ENCODE measurements around the gene PSAPL1. TPM values are rescaled to one million over a fixed set of nuclear protein-coding genes. Genes with fewer than 3 reads are reported as not detected.

The PSAPL1 gene
- total RNA-seq, 1 donor from 2014 or later: not detected

GRCh38 chr4:7414736-7415510, 19.8 kb downstream of the PSAPL1 start:
- Histone ChIP-seq H3K4me1 (ENCODE audit: control insufficient read depth in 3 of 3, insufficient read depth in 3 of 3, low read length in 3 of 3) (peaks cover 0 to 1% (median 0%) of the 10 kb centered on the region in 3 donors), H3K27ac (ENCODE audit: low read depth, low read length) (no peak overlapping the region), H3K9me3 (ENCODE audit: control insufficient read depth in 3 of 3, low read length in 3 of 3) (no peaks in the 10 kb centered on the region), H3K4me3 (ENCODE audit: low read length in 3 of 3) (no peak overlapping the region), H3K27me3 (ENCODE audit: control insufficient read depth in 3 of 3, insufficient read depth in 3 of 3, low read length in 3 of 3) (peaks cover 9 to 32% (median 12%) of the 10 kb centered on the region in 3 donors), H3K36me3 (ENCODE audit: control insufficient read depth in 3 of 3, insufficient read depth in 3 of 3, low read length in 3 of 3) (no peaks in the 10 kb centered on the region), H3K9ac (ENCODE audit: low read depth in 1 of 3, low read length in 3 of 3) (no peak overlapping the region)

DNA sequence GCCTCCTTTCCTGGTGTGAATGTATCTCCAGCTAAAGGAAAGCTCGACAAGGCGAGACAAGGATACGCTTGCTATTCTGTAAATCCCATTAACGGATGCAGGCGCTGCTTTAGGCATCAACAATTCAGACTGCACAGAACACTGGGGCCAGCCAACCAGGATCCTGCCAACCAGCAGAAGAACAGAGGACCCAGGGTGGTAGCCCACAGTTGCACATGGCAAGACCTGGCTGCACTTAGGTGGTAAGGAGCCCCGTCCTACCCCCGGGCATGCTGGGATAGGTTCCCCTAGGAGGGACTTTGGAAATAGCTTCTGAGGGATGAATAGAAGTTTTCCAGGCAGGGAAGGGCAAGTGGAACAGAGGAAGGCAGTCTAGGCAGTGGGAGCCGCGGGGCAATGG, 20.7 kb downstream of the PSAPL1 start:
- Histone ChIP-seq H3K9me3 (ENCODE audit: control insufficient read depth in 3 of 3, low read length in 3 of 3) (no peaks in the 10 kb centered on the region), H3K27me3 (ENCODE audit: control insufficient read depth in 3 of 3, insufficient read depth in 3 of 3, low read length in 3 of 3) (peaks cover 9 to 29% (median 12%) of the 10 kb centered on the region in 3 donors), H3K4me3 (ENCODE audit: low read length in 3 of 3) (no peak overlapping the region), H3K27ac (ENCODE audit: low read depth, low read length) (no peak overlapping the region), H3K9ac (ENCODE audit: low read depth in 1 of 3, low read length in 3 of 3) (no peak overlapping the region), H3K4me1 (ENCODE audit: control insufficient read depth in 3 of 3, insufficient read depth in 3 of 3, low read length in 3 of 3) (no peaks in the 10 kb centered on the region), H3K36me3 (ENCODE audit: control insufficient read depth in 3 of 3, insufficient read depth in 3 of 3, low read length in 3 of 3) (no peaks in the 10 kb centered on the region)

- Histone ChIP-seq H3K36me3 (ENCODE audit: control insufficient read depth in 3 of 3, insufficient read depth in 3 of 3, low read length in 3 of 3) (no peaks in the 10 kb centered on the region), H3K27me3 (ENCODE audit: control insufficient read depth in 3 of 3, insufficient read depth in 3 of 3, low read length in 3 of 3) (peaks cover 9 to 24% (median 12%) of the 10 kb centered on the region in 3 donors), H3K9me3 (ENCODE audit: control insufficient read depth in 3 of 3, low read length in 3 of 3) (peaks cover 0 to 3% (median 0%) of the 10 kb centered on the region in 3 donors), H3K4me1 (ENCODE audit: control insufficient read depth in 3 of 3, insufficient read depth in 3 of 3, low read length in 3 of 3) (no peaks in the 10 kb centered on the region), H3K9ac (ENCODE audit: low read depth in 1 of 3, low read length in 3 of 3) (no peak overlapping the region), H3K27ac (ENCODE audit: low read depth, low read length) (no peak overlapping the region), H3K4me3 (ENCODE audit: low read length in 3 of 3) (no peak overlapping the region)
These were observed 22.2 kb downstream of the PSAPL1 start for GRCh38 chr4:7412554-7412912.

- Histone ChIP-seq H3K9me3 (ENCODE audit: control insufficient read depth in 3 of 3, low read length in 3 of 3) (peaks cover 0 to 3% (median 0%) of the 10 kb centered on the region in 3 donors), H3K9ac (ENCODE audit: low read depth in 1 of 3, low read length in 3 of 3) (no peak overlapping the region), H3K27ac (ENCODE audit: low read depth, low read length) (no peak overlapping the region), H3K27me3 (ENCODE audit: control insufficient read depth in 3 of 3, insufficient read depth in 3 of 3, low read length in 3 of 3) (peaks cover 9 to 24% (median 12%) of the 10 kb centered on the region in 3 donors), H3K4me1 (ENCODE audit: control insufficient read depth in 3 of 3, insufficient read depth in 3 of 3, low read length in 3 of 3) (no peaks in the 10 kb centered on the region), H3K4me3 (ENCODE audit: low read length in 3 of 3) (no peak overlapping the region), H3K36me3 (ENCODE audit: control insufficient read depth in 3 of 3, insufficient read depth in 3 of 3, low read length in 3 of 3) (no peaks in the 10 kb centered on the region)
These were observed 22.7 kb downstream of the PSAPL1 start for GRCh38 chr4:7411896-7412553.

GRCh38 chr4:7411491-7411890, 23.2 kb downstream of the PSAPL1 start:
- H3K9me3 ChIP-seq (ENCODE audit: control insufficient read depth in 3 of 3, low read length in 3 of 3): peaks cover 0 to 3% (median 0%) of the 10 kb centered on the region in 3 donors
- H3K4me3 ChIP-seq (ENCODE audit: low read length in 3 of 3): no peak overlapping the region
- H3K27me3 ChIP-seq (ENCODE audit: control insufficient read depth in 3 of 3, insufficient read depth in 3 of 3, low read length in 3 of 3): peaks cover 9 to 24% (median 12%) of the 10 kb centered on the region in 3 donors
- no peaks in the 10 kb centered on the region for H3K36me3 ChIP-seq (ENCODE audit: control insufficient read depth in 3 of 3, insufficient read depth in 3 of 3, low read length in 3 of 3)
- no peak overlapping the region for H3K27ac ChIP-seq (ENCODE audit: low read depth, low read length)
- H3K4me1 ChIP-seq (ENCODE audit: control insufficient read depth in 3 of 3, insufficient read depth in 3 of 3, low read length in 3 of 3): no peaks in the 10 kb centered on the region
- H3K9ac ChIP-seq (ENCODE audit: low read depth in 1 of 3, low read length in 3 of 3): no peak overlapping the region

DNA sequence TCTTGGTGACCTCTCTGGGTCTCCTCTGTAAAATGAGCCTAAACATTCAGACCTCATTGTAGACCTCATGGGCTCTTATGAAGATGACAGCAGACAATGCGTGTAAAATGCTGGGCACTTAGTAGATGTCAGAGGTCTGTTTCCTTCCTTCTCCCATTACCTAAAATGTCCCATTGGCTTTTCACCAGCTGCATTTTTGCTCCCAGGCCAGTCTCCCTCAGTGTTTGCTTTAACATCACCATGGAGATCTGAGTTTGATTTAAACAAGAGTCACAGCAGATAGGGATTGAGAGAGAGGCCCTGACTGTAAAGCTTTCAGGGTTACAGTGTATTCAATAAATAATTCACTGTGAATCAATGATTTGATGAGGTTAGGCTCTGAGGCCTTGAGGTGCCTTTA, 24.3 kb downstream of the PSAPL1 start:
- Histone ChIP-seq H3K27ac (ENCODE audit: low read depth, low read length) (no peak overlapping the region), H3K27me3 (ENCODE audit: control insufficient read depth in 3 of 3, insufficient read depth in 3 of 3, low read length in 3 of 3) (peaks cover 9 to 24% (median 12%) of the 10 kb centered on the region in 3 donors), H3K9ac (ENCODE audit: low read depth in 1 of 3, low read length in 3 of 3) (no peak overlapping the region), H3K9me3 (ENCODE audit: control insufficient read depth in 3 of 3, low read length in 3 of 3) (peaks cover 0 to 3% (median 0%) of the 10 kb centered on the region in 3 donors), H3K4me3 (ENCODE audit: low read length in 3 of 3) (no peak overlapping the region), H3K4me1 (ENCODE audit: control insufficient read depth in 3 of 3, insufficient read depth in 3 of 3, low read length in 3 of 3) (no peaks in the 10 kb centered on the region), H3K36me3 (ENCODE audit: control insufficient read depth in 3 of 3, insufficient read depth in 3 of 3, low read length in 3 of 3) (no peaks in the 10 kb centered on the region)

DNA sequence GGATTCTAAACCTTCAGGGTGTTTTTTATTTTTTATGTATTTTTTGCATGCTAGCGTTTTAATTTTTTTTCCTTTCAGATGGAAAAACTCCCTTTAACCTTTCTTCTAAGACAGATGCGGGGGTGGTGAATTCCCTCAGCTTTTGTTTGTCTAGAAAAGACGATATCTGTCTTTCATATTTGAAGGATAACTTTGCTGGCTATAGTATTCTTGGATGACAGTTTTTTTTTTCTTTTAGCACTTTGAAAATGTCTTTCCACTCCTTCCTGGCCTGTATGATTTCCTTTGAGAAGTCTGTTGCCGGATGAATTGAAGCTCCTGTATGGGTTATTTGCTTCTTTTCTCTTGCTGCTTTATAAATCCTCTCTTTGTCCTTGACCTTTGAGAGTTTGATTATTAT, 26.6 kb downstream of the PSAPL1 start:
- H3K27ac ChIP-seq (ENCODE audit: low read depth, low read length): no peak overlapping the region
- H3K9ac ChIP-seq (ENCODE audit: low read depth in 1 of 3, low read length in 3 of 3): no peak overlapping the region
- H3K9me3 ChIP-seq (ENCODE audit: control insufficient read depth in 3 of 3, low read length in 3 of 3): peaks cover 0 to 3% (median 2%) of the 10 kb centered on the region in 3 donors
- H3K4me3 ChIP-seq (ENCODE audit: low read length in 3 of 3): no peak overlapping the region
- no peaks in the 10 kb centered on the region for H3K4me1 ChIP-seq (ENCODE audit: control insufficient read depth in 3 of 3, insufficient read depth in 3 of 3, low read length in 3 of 3)
- no peaks in the 10 kb centered on the region for H3K36me3 ChIP-seq (ENCODE audit: control insufficient read depth in 3 of 3, insufficient read depth in 3 of 3, low read length in 3 of 3)
- H3K27me3 ChIP-seq (ENCODE audit: control insufficient read depth in 3 of 3, insufficient read depth in 3 of 3, low read length in 3 of 3): peaks cover 6 to 15% (median 12%) of the 10 kb centered on the region in 3 donors

DNA sequence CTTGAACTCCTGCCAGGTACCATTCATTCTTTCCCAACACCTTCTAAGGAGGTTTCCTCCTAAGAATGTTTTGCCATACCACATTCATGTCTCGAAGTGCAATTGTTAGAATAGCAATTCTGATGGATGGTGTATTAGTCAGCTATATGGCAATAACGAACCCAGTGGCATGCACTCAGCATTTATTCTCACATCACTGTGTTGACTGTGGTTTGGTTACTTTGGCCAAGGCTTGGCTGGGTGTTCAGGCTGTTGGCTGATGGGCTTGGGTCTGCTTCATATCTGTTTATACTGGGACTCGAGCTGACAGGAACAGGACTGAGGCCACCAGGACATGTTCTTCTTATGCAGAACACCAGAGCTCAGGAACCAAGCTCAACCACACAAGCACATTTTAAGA, 31.7 kb downstream of the PSAPL1 start:
- Histone ChIP-seq H3K27ac (ENCODE audit: low read depth, low read length) (no peak overlapping the region), H3K36me3 (ENCODE audit: control insufficient read depth in 3 of 3, insufficient read depth in 3 of 3, low read length in 3 of 3) (no peaks in the 10 kb centered on the region), H3K9ac (ENCODE audit: low read depth in 1 of 3, low read length in 3 of 3) (no peak overlapping the region), H3K4me3 (ENCODE audit: low read length in 3 of 3) (no peak overlapping the region), H3K27me3 (ENCODE audit: control insufficient read depth in 3 of 3, insufficient read depth in 3 of 3, low read length in 3 of 3) (peaks cover 0 to 10% (median 4%) of the 10 kb centered on the region in 3 donors), H3K9me3 (ENCODE audit: control insufficient read depth in 3 of 3, low read length in 3 of 3) (peaks cover 0 to 2% (median 0%) of the 10 kb centered on the region in 3 donors), H3K4me1 (ENCODE audit: control insufficient read depth in 3 of 3, insufficient read depth in 3 of 3, low read length in 3 of 3) (peaks cover under 1 to 3% (median 3%) of the 10 kb centered on the region in 3 donors)

GRCh38 chr4:7402526-7402925, 32.2 kb downstream of the PSAPL1 start:
- Histone ChIP-seq H3K9me3 (ENCODE audit: control insufficient read depth in 3 of 3, low read length in 3 of 3) (peaks cover 0 to 2% (median 0%) of the 10 kb centered on the region in 3 donors), H3K9ac (ENCODE audit: low read depth in 1 of 3, low read length in 3 of 3) (no peak overlapping the region), H3K27me3 (ENCODE audit: control insufficient read depth in 3 of 3, insufficient read depth in 3 of 3, low read length in 3 of 3) (peaks cover 0 to 15% (median 5%) of the 10 kb centered on the region in 3 donors), H3K36me3 (ENCODE audit: control insufficient read depth in 3 of 3, insufficient read depth in 3 of 3, low read length in 3 of 3) (no peaks in the 10 kb centered on the region), H3K27ac (ENCODE audit: low read depth, low read length) (no peak overlapping the region), H3K4me3 (ENCODE audit: low read length in 3 of 3) (no peak overlapping the region), H3K4me1 (ENCODE audit: control insufficient read depth in 3 of 3, insufficient read depth in 3 of 3, low read length in 3 of 3) (peaks cover 3 to 7% (median 4%) of the 10 kb centered on the region in 3 donors)
